A549 treated with dexamethasone at 1 μM for 4 hours (cell line): Measurements from ENCODE around the gene ILKAP. TPM values are rescaled to one million over a fixed set of nuclear protein-coding genes. Genes with fewer than 3 reads are reported as not detected.

Experiments
- total RNA-seq: library from RNA; stranded (reverse); fragments of 200-300 nt; extraction: Qiagen RNA extraction; gene quantifications from 5 replicates; pipeline ENCODE4 v1.2.3, GENCODE V29; 2022

Gene ILKAP
- 36.8 to 40.6 TPM (median 38.0 TPM) in 5 replicates for total RNA-seq

GRCh38 chr2:238203094-238203972, at the start of gene ILKAP:
TSS of gene ILKAP (minus strand) at chr2:238203695. CDS start at chr2:238203553, 142 bp downstream.

GRCh38 chr2:238239863-238240756, 36.6 kb upstream of the ILKAP start, which contains the start of gene HES6:
TSS of gene HES6 (minus strand) at chr2:238240038. CDS start at chr2:238239905, 133 bp downstream.

GRCh38 chr2:238158509-238159070, 44.9 kb downstream of the ILKAP start, which contains the start of gene ERFE:
TSS of gene ERFE (plus strand) at chr2:238158970. CDS start at chr2:238159008, 38 bp downstream.

GRCh38 chr2:238138331-238139195, 64.9 kb downstream of the ILKAP start, which contains the start of gene KLHL30:
TSS of gene KLHL30 (plus strand) at chr2:238138668. CDS start at chr2:238140755, 2,087 bp downstream.

Other genes with a start within 250 kb of the ILKAP start
- 48.6 to 60.0 TPM (median 54.4 TPM) in 5 replicates for gene UBE2F, start 236.7 kb downstream of the ILKAP start, total RNA-seq
- gene SCLY, start 142.7 kb downstream of the ILKAP start, total RNA-seq: 15.5 to 21.6 TPM (median 20.5 TPM) in 5 replicates
- gene ESPNL, start 103.4 kb downstream of the ILKAP start, total RNA-seq: 0.13 to 0.22 TPM (median 0.16 TPM) in 4 of 5 replicates, not detected in the other
- 0.15 to 0.27 TPM (median 0.21 TPM) in 5 replicates for gene KLHL30, start 65.0 kb downstream of the ILKAP start, total RNA-seq
- 4.8 to 7.9 TPM (median 7.4 TPM) in 5 replicates for gene ERFE, start 44.7 kb downstream of the ILKAP start, total RNA-seq
- gene HES6, start 36.3 kb upstream of the ILKAP start, total RNA-seq: 7.0 to 12.0 TPM (median 11.0 TPM) in 5 replicates
- 4.6 to 9.8 TPM (median 8.0 TPM) in 5 replicates for gene PER2, start 84.9 kb upstream of the ILKAP start, total RNA-seq
- 12.5 to 17.3 TPM (median 15.9 TPM) in 5 replicates for gene TRAF3IP1, start 116.8 kb upstream of the ILKAP start, total RNA-seq
- gene ASB1, start 223.2 kb upstream of the ILKAP start, total RNA-seq: 36.3 to 59.5 TPM (median 57.5 TPM) in 5 replicates